Measurements from ENCODE around the gene LRRC9. TPM values are rescaled to one million over a fixed set of nuclear protein-coding genes. Genes with fewer than 3 reads are reported as not detected.
A peak's percentile ranks its signal among the peaks of the same experiment; 100 is the strongest.

Gene LRRC9
- total RNA-seq, 2 experiments from 2014 or later, result not detected

GRCh38 chr14:60106339-60106738, 186.4 kb downstream of the LRRC9 start:
- no peak overlapping the region for H3K27ac ChIP-seq (ENCODE audit: low read depth in 1 of 2, low read length in 2 of 2)
- Mint-ChIP-seq H3K4me3 (no peak overlapping the region), H3K36me3 (ENCODE audit: low read depth) (peaks cover 33% of the 10 kb centered on the region), H3K27me3 (no peaks in the 10 kb centered on the region), H3K9me3 (no peaks in the 10 kb centered on the region), H3K4me1 (ENCODE audit: low read depth) (peaks cover 46% of the 10 kb centered on the region), H3K27ac (no peak overlapping the region)
- TF ChIP-seq, protein P1, sequence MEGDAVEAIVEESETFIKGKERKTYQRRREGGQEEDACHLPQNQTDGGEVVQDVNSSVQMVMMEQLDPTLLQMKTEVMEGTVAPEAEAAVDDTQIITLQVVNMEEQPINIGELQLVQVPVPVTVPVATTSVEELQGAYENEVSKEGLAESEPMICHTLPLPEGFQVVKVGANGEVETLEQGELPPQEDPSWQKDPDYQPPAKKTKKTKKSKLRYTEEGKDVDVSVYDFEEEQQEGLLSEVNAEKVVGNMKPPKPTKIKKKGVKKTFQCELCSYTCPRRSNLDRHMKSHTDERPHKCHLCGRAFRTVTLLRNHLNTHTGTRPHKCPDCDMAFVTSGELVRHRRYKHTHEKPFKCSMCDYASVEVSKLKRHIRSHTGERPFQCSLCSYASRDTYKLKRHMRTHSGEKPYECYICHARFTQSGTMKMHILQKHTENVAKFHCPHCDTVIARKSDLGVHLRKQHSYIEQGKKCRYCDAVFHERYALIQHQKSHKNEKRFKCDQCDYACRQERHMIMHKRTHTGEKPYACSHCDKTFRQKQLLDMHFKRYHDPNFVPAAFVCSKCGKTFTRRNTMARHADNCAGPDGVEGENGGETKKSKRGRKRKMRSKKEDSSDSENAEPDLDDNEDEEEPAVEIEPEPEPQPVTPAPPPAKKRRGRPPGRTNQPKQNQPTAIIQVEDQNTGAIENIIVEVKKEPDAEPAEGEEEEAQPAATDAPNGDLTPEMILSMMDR (IDR thresholded peaks at IDR 0.05), result no peak
- no peak overlapping the region for H3K4me3 ChIP-seq (ENCODE audit: low read length)
- no peak for ATAC-seq (ENCODE audit: poor library complexity)
- H3K36me3 ChIP-seq (ENCODE audit: insufficient read depth, low read length), result peaks cover 9% of the 10 kb centered on the region
- H3K9me3 ChIP-seq (ENCODE audit: control insufficient read depth in 1 of 2, insufficient read depth in 1 of 2, low read length in 2 of 2), result no peaks in the 10 kb centered on the region
- ChIA-PET CTCF (interaction anchor here (0.9 kb wide), 1 partner anchor 225 kb away, joined by 3 read pairs; no protein-coding TSS in a partner anchor), POLR2A (no interaction called here)
- no peaks in the 10 kb centered on the region for H3K27me3 ChIP-seq (ENCODE audit: control insufficient read depth in 1 of 2, insufficient read depth in 2 of 2, low read length in 2 of 2)
- peak in 2 of 14 experiments; percentile 35 to 47 for DNase-seq
- intact Hi-C loops (cut with DNase I, micrococcal nuclease), result no loop called here
- H3K4me1 ChIP-seq (ENCODE audit: insufficient read depth, low read length), result no peaks in the 10 kb centered on the region

DNA sequence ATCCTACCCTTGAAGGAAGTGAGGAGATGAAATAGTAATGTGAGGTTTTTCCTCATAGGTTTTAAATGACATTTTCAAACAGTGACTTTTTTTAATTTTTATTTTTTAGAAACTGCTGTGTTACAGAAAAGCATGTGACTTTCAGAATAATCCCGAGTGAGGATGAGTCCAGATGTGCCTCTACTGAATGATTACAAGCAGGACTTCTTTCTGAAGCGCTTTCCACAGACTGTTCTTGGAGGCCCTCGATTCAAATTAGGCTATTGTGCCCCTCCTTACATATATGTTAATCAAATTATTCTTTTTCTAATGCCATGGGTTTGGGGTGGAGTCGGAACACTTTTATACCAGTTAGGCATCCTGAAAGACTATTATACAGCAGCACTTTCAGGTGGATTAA, 187.5 kb downstream of the LRRC9 start:
- Mint-ChIP-seq H3K4me3 (no peak overlapping the region), H3K27ac (no peak overlapping the region), H3K27me3 (no peaks in the 10 kb centered on the region), H3K4me1 (ENCODE audit: low read depth) (peaks cover 38% of the 10 kb centered on the region), H3K36me3 (ENCODE audit: low read depth) (peaks cover 35% of the 10 kb centered on the region), H3K9me3 (no peaks in the 10 kb centered on the region)
- H3K27ac ChIP-seq (ENCODE audit: low read depth in 1 of 2, low read length in 2 of 2), result no peak overlapping the region
- peaks cover 9% of the 10 kb centered on the region for H3K36me3 ChIP-seq (ENCODE audit: insufficient read depth, low read length)
- DNase-seq (no peak), ATAC-seq (ENCODE audit: poor library complexity) (no peak)
- H3K4me3 ChIP-seq (ENCODE audit: low read length), result no peak overlapping the region
- no peaks in the 10 kb centered on the region for H3K4me1 ChIP-seq (ENCODE audit: insufficient read depth, low read length)
- intact Hi-C loops (cut with DNase I, micrococcal nuclease), result no loop called here
- TF ChIP-seq, protein P1 (IDR thresholded peaks at IDR 0.05), result no peak
- POLR2A ChIA-PET, result no interaction called here
- CTCF ChIA-PET, result no interaction called here
- no peaks in the 10 kb centered on the region for H3K27me3 ChIP-seq (ENCODE audit: control insufficient read depth in 1 of 2, insufficient read depth in 2 of 2, low read length in 2 of 2)
- no peaks in the 10 kb centered on the region for H3K9me3 ChIP-seq (ENCODE audit: control insufficient read depth in 1 of 2, insufficient read depth in 1 of 2, low read length in 2 of 2)

- H3K36me3 Mint-ChIP-seq (ENCODE audit: low read depth), result peaks cover 68% of the 10 kb centered on the region
- Histone ChIP-seq H3K4me1 (ENCODE audit: insufficient read depth, low read length) (no peaks in the 10 kb centered on the region), H3K4me3 (ENCODE audit: low read length) (no peak overlapping the region), H3K36me3 (ENCODE audit: insufficient read depth, low read length) (peaks cover 20% of the 10 kb centered on the region), H3K9me3 (ENCODE audit: control insufficient read depth in 1 of 2, insufficient read depth in 1 of 2, low read length in 2 of 2) (no peaks in the 10 kb centered on the region), H3K27me3 (ENCODE audit: control insufficient read depth in 1 of 2, insufficient read depth in 2 of 2, low read length in 2 of 2) (no peaks in the 10 kb centered on the region), H3K27ac (ENCODE audit: low read depth in 1 of 2, low read length in 2 of 2) (no peak overlapping the region)
- no peaks in the 10 kb centered on the region for H3K27me3 Mint-ChIP-seq
- TF ChIP-seq, protein P1 (IDR thresholded peaks at IDR 0.05), result no peak
- DNase-seq, result no peak
- H3K9me3 Mint-ChIP-seq, result no peaks in the 10 kb centered on the region
- no peak for ATAC-seq (ENCODE audit: poor library complexity)
- intact Hi-C loops (cut with DNase I, micrococcal nuclease), result no loop called here
- POLR2A ChIA-PET, result no interaction called here
- no peak overlapping the region for H3K4me3 Mint-ChIP-seq
- H3K4me1 Mint-ChIP-seq (ENCODE audit: low read depth), result peaks cover 11% of the 10 kb centered on the region
- no peak overlapping the region for H3K27ac Mint-ChIP-seq
- CTCF ChIA-PET, result no interaction called here
Observed at GRCh38 chr14:60111732-60112131, 191.8 kb downstream of the LRRC9 start.

Other genes starting within 250 kb of the LRRC9 start
- under 1 TPM in 1 of 2 experiments, not detected in 1; 0.14 TPM for gene RTN1, start 49.4 kb upstream of the LRRC9 start, total RNA-seq
- 10 to 100 TPM; 17.3 to 21.0 TPM for gene PCNX4, start 171.8 kb downstream of the LRRC9 start, total RNA-seq
- 10 to 100 TPM; 24.5 to 28.6 TPM for gene DHRS7, start 245.3 kb downstream of the LRRC9 start, total RNA-seq